Measurements from ENCODE around the gene ALK.

Gene ALK
- total RNA-seq, result 0 reads per million in 2 donors

DNA sequence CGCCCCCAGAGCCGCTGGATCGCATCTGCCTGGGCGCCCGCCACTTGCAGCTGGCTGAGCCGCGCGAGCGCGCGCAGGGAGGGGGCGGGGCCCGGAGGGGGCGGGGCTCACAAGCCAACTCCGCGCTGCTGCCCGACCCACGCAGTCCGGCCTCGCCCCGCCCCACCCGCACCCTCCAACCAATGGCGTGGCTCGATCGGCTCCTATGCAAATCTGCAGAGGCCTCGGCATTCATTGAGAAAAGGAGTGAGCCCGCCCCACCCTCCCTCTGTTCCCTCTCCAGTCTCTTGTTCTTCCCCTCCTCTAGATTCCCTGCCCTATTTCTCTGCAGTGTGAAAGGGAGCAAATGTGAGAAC is at the start of gene ALK:
Gene ALK, minus strand, starts transcription at position 27 of the 356 bp plus-strand sequence. CDS start 927 bp downstream, outside the sequence.
- peak; percentile 19 for DNase-seq

DNA sequence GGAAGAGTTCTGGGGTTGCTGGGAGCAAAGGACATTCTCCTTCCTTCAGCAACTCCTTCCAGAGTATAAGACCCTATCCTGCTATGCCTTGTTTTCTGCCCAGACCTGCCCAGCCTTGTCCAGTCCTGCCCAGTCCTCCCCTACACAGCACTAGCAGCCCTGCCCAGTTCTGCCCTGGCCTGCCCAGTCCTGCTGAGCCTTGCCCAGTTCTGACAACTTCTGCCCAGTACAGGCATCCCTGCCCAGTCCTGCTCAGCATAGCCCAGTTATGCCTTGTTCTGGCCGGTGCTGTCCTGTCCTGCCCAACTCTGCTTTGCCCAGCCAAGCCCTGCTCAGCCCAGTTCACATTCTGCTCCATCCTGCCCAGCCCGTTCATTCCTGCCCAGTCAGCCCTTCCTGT is 44.9 kb upstream of the ALK start:
- DNase-seq, result no peak

DNA sequence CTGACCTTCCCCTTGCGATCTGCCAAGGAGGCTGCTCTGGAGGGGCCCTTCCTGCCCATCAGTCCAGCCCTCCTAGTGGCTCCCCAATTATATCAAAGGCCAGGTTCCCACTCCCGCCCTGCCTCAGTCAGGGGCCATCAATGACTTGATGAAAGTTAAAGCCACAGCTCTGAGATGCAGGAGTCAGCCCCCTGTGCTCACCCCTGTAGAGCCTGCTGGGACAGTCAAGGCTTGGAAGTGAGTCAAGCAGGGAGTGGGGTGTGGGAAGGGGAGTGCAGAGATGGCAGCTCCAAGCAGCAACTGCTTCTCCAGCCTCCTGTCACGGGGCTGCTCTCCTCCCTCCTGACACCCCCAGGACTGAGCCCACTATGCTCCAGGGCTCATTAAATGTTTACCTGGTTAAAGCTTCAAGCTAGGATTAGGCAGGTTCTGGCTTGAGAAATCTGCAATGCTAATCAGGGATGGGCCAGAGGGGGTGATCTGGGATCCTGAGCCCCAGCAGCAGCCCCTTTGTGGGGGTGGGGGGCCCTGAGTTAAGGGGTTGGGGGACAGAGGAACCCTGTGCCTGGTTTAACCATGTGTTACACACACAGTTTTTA is 42.7 kb upstream of the ALK start:
- DNase-seq, result no peak

DNA sequence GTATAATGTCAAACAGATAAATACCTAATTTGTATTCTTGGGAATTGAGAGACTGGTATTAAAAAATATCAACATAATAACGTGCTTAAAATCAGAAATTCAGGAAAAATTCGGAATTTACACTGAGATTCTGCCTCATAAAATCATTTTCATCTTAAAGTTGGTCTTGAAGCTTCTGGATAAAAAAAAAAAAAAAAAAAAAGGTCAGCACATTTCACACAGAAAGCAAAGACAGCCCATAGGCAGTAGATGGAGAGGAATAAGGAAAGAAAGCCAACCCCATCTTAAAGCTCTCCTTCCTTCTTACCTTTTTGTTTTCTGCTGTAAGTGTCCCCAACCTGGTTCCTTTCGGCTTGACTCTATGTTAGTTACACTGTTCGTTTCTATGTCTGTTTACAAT is 41.5 kb upstream of the ALK start:
- DNase-seq, result no peak

DNA sequence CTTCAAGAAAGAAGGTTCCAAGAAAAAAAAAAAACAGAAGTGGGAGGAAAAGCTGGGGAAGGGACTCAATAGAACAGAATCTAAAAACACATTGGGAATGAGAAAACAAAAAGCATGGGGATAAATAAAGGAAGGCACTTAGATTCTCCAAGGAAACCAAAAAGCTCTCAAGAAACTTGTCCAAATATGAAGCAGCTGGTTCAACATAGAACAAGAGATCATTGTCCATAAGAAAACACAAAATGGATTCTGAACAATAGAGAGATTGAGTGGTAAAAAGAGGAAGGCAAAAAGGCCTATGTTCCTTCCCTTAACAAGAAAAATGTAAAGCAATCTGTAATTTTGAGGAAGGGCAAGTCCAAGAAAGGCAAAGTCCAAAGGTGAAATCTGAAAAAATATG is 32.9 kb upstream of the ALK start:
- DNase-seq, result no peak

DNA sequence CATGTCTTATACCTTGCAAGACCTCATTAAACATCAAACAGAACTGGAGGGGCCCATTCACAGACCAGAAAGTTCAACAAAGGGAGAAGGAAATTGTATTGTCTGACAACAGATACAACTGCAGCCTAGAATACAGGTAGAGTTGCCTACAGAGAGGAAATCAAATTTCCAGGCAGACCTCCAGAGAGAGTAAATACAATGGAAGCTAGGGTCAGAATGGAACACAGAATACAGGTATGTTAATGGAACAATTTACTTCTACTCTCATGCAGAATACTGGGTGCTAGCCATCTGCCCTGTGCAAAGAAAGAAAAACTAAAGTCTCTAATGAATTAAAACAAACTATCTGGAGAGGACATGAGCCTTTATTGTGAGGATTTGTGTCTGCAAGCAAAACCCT is 31.6 kb upstream of the ALK start:
- no peak for DNase-seq

DNA sequence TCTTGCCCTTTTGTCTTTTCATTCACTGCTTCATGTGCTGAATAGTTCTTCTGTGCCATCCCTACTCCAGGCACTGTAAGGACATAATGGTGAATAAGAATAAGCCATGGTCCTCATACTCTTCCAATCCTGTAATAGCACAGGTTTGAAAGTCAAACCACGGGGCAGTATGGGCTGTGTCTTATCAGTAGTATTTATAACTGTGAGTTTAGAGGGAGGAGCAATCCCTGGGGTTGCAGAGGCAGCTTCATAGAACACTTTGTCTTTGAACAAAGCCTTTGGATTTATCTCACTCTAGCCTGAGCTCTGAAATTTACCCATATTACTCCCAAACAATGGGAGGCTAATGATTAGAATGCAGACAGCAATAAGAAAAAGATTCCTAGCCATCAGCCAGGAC is 30.2 kb upstream of the ALK start:
- no peak for DNase-seq

DNA sequence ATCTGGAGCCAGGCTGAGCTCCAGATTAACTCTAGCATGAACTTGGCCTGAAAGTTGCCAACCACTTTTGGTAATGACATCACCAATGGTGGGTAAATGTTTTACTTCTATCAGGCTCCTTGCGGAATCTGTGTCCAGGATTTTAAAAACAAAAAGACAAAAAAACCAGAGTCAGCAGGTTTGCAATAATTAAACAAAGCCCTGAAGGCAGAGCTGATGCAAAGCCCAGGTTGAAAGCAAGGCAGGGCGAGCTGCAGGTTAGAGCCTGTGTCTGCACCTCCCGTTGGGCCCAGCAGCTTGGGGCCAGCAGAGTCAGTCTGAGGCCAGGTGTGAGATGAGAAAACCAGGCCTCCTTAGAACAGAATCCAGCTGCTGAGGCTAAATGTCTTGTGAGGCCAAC is 29.1 kb upstream of the ALK start:
- no peak for DNase-seq

DNA sequence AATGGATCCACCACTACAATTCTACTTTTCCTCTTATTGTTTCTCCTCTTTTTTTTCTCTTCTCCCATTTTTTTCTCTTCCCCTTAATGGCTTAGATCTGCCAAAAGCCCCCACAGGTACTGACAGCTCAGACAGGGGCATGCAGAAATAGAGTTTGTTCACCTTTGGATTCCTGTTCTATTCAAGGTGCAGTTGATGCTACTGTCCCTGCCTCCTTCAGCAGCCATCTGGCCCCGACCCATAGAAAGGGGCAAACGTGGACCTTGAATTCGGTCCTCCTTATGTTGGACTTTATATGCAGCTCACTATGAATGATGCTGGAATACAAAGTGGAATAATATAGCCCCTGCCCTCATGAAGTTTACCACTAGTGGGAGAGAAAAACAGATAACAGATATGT is 27.7 kb upstream of the ALK start:
- no peak for DNase-seq

DNA sequence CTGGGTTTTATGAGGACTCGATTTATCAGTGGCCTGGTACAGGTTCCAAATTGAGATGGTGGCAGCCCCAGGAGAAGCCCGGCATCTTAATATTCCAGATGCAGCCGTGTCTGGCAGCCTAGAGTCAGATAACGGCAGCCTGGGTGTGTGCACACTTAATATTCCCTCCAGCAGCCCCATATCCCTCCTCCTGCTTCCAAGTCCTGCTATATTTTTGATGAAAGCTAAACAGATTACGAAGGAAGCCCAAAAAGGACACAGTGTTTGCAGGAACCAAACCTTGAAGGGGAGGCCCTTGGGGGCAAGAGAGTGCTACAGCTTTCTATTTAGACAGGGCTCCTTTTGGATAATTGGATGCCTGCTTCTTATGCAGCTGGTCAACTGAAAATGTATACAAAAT is 25.1 kb upstream of the ALK start:
- DNase-seq, result no peak

DNA sequence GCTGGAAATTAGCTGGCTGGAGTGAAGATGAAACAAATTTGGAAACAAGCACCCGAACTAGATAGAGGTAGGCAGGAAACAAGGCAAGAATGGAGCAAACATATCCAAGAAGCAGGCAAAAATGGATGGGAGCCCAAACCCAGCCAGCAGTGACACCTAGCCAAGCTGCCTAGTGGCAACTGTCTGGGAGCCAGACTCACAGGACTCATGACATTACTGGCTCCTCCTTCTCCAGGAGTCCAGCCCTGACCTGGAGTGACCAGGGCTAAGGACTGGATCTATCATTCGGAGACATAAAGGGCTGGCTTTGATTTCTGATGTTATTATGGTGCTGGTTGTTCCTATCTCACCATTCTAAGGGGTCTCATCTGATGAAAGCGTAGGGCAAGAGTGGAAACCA is 21.3 kb upstream of the ALK start:
- no peak for DNase-seq

DNA sequence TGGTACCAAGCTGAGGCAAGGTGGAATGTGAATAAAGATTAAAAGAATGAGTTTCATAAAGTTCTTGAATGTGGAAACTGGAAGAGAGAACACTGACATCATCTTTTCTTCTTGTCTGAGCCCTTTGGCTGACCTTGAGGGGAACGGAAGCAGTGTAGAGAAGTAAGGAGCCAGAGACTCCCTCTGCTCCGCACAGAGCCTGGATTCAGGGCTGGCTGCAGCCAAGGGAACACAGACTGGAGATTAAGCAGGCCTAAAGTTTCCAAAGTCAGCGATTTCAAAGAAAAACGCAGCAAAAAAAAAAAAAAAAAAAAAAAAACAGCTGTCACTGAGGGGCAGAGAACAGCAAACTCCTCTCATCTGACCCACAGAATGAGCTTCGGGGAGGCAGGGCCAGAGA is 19.3 kb upstream of the ALK start:
- no peak for DNase-seq

DNA sequence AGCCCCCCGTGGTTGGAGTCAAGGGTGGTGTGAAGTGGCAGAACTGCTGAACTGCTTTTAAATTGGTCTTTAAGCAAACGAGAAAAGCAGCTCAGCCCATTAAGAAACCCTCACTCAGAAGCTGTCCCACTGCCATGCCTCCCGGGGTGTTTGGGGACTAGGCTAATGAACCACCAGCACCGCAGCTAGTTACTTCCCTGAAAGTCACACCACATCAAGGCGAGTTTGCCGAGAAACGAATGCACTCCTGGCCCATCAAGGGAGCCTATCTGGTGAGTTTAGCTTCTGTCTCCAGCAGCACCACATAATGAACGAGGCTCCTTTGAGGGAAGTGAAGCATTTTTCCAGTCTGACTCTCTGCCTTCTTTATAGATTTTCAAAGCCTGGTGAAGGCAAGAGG is 14.6 kb upstream of the ALK start:
- DNase-seq, result no peak

DNA sequence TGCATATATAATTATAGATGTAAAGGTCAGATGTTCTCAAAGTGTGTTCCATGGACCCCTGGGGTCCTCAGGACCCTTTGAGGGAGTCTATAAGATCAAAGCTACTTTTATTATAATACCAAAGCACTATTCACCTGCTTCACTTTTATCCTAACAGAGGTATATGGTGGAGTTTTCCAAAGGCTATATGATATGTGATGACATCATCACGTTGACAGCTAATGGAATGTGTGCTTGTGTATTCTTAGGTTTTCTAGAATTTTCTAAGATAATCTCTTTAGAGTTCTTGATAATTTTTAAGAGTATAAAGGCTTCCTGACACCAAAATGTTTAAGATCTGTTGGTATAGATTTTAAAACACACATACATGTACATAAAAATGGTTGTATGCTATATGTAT is 10.4 kb upstream of the ALK start:
- no peak for DNase-seq

DNA sequence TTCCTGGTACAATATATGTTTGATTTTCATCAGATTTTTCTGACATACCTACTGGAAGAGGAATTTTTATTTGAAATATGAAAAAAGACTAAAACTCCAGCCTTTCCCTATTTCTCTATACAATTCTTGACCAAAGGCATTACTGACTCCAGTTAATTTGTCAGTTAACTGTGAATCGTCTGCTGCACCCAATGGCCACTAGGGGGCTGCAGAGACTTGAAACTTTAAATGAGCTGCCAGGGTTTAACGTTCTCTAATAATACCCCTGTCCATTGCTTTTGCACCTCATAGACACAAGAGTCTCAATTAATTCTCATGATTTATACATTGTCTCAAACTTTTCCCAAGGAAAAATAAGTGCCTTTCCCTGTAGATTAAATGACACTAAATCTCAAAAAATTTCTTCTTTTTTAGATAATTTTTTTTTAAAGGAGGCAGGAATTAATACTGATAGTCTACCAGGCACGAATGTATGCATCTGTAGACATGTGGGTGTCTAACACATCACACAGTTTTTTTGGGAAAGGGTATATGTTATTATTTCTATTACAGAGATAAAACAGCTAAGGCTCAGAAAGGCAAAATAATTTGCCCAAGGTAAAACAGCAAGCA is 1.8 kb upstream of the ALK start:
- DNase-seq, result peak; percentile 10

DNA sequence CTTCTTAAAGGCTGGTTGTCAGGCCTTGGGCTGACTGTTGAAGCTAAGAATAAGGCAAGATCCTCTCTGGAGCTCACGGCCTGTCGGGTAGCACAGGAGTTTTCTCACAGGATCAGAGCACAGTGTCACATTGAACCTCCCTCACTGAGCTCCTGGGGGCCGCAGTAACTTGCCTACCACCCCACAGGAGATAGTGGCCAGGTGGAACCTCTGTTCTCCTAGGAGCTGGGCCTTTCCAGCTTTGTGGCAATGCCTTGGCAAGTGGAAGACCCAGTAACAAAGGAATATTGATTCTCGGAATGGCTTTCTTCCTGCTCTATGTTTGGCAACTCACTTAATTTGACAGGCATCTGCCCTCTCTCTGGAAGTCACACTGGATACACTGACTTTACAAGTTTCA is 1.2 kb upstream of the ALK start:
- no peak for DNase-seq

DNA sequence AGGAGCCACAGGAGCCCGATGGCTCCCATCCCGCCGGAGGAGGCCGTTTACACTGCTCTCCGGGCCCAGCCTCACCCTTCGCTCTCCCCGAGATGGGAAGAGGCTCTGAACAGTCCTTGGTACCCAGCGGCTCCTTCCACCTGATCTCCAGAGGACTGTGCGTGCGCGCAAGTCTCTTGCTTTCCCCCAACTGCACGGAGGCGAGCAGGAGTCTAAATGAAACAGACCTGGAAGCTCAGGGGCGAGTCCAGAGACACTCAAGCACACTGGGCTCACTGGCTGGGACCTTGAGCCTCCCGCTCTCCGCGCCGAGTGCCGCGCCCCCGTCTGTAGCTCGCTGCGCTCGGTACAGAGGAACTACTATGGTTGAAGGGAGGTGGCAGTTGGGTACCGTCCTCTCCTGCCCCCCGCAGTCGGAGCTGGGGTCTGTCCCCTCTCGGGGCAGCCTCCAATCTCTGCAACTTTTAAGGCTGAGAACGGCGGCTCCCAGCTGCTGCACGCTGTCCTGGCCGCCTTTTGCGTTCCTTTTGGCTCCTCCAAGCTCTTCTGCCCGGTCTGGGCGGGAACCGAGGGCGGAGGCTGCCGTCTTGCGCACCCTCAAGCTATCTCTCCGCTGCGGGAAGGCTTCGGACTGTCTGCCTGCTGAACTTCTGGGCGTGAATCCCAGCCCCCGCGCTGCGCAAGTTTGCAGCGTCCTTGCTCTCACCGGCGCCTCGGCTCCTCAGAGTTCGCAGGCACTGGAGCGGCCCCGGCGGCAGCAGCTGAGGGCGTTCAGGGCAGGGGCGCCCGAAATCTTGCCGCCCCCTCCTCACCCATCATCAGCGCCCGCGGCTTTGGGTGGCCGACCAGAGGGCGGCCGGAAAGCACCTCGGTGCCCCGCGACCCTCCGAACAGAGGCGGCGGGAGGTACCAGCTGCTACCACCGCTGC is 491 bp downstream of the ALK start:
- no peak for DNase-seq

DNA sequence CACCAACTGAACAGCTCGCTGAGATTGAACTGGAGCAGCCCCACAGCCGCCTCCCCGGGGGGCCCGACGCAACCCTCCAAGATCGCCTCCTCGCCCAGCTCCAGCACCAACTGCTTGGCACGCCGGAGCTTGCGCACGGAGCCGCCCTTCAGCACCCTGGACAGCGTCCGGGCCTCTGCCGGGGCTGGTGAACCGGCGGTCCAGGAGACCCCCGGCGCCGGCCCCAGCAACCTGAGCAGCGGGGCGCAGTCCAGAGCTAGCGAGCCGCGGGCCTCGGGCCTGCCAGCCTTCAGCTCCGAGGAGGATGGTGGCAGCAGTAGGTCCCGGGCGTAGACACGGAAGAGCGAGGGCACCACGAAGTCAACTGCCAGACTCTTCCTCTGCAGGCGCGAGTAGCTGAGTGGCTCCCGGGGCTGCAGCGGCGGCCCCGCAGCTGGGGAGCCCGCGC is 1.2 kb downstream of the ALK start:
- peak; percentile 19 for DNase-seq

DNA sequence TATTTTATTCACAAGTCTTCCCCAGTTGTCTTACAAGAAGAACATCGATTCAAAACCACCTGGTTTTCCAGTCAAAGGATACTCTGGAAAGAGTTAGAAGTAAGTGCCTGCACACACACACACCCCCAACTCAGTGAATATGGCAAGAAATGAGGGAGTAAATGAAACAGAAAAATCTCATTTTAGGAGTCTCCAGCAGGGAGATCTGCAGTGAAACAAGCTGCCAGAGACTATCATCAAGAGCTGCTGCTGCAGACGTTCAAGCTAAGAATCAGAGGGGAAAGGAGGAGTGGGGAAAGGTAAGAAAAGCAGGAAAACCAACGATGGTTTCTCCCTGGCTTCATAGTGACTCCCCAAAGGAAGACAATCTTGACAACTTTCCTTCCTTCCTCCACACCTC is 2.4 kb downstream of the ALK start:
- DNase-seq, result no peak

DNA sequence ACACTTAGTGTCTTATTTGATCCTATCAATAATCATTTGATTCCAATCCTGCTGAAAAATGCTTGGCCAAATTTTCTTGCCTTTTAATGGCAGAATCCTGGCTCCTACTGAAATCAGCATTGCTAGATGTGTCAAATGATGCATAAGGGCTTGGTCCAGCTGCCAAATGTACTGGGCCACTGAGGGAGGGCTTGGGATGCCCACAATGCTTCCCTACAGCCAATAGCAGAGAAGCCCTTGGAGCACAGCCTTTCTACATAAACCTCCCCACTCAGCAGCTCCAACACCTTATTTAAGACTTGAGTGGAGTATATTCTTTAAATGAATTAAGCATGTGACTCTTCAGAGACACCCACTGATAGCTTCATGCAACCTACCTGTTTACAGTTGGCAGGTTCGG is 3.6 kb downstream of the ALK start:
- no peak for DNase-seq

DNA sequence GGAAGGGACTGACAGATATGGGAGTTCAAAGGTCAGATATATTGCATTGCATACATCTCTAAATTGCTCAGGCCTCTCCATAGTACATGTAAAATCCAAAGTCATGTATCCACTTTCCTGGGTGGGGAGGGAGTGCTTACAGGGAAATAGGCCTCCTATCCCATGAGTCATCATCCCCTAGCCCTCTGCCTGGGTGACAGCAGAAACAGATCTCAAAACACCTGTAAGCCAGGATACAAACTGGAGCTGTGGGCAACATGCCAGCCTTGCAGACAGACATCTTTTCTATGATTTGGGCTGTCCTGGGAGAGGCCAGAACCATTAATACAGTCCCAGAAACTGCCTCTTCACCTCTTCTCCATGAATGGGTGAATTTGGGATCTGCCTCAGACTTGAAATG is 4.8 kb downstream of the ALK start:
- no peak for DNase-seq

DNA sequence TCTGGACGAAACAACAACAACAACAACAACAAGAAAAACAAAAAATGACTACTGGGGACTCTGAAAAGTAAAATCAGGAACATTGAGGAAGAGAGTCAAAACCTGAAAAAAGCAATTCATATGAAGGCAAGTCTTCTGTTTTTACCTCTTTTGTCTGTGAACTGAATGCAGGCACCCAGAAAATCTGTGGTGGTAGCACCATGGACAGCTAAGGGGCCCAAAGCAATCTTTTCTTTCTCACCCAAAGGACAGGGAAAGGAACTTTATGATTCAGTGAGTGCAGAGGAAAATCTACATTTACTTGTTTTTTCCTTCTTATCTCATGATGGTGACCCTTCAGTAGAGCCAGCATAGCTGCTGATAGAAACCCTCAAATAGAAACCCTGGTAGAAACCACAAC is 10.4 kb downstream of the ALK start:
- no peak for DNase-seq

DNA sequence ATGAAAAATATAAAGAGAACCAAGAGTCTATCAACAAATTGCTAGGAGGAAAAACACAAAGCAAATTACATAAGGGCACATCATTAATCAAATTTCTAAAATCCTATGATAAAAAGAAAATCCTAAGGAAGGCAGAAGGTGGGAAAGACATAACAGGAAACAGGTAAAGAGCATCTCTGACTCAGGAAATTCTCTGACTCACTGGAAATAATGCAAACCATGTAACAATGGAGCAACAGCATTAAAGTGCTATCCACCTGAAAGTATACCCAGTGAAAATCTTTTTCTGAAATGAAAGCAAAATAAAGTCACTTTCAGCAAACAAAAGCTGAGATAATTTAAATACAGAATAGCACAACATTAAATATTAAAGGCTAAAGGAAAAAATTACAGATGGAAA is 10.9 kb downstream of the ALK start:
- DNase-seq, result no peak

DNA sequence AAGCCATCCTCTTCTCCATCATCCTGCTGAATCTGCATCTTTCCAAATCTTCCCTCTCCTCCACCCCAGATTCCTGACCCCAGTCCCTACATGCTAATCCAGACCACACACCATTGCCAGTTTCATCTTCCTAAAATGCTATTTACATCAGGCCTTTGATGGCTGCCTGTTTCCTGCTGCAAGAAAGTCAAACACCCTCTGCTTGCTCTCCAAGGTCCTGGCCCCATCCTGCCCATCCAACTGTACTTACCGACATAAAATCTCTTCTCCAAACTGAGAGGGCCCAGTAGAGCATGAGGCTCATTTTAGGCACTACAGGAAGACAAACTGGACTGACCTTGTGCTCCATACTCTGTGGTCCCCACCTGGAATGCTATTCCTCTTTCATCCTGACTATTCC is 19.0 kb downstream of the ALK start:
- DNase-seq, result no peak
